K562 (cell line): ENCODE data around the gene NSRP1. TPM values are rescaled to one million over a fixed set of nuclear protein-coding genes. Genes with fewer than 3 reads are reported as not detected.

Experiments
- ATAC-seq: fragments of 200-7000 bp; cut with Tn5 transposase; 3 replicates; pipeline ENCODE4 v1.9.1; 2020; ENCODE audit warnings: moderate library complexity
- BruUV-seq: library from RNA; stranded (reverse); fragments of 400-500 nt; replicated peaks from 2 replicates; lab custom pipeline; 2021; lab: Mats Ljungman, UMichigan
- CTCF ChIA-PET: fragments of 300-600 bp; formaldehyde crosslinking; extraction: SDS; loops from one replicate; lab custom pipeline; 2021; ENCODE audit warnings: low intra/inter-chr PET ratio; lab: Yijun Ruan, JAX
- POLR2A ChIA-PET: fragments of 300-600, 350-650 bp; sonication (Branson Sonifier 250); formaldehyde crosslinking; extraction: SDS; loops from one replicate; lab custom pipeline; 2021; ENCODE audit warnings: antibody characterized with exemption, inconsistent platforms; lab: Yijun Ruan, JAX
- DNase-seq, 4 experiments: peaks; one replicate each; pipeline versions ENCODE4 v3.0.0 to v3.0.0-alpha.2; 2011 to 2018; ENCODE audit warnings: low spot score in 3 of 4, mixed read lengths in 3 of 4; ENCODE audit errors: extremely low read depth in 1 of 4
- FAIRE-seq: peaks from 2 replicates; lab custom pipeline; 2011; peaks lifted over from hg19 to GRCh38; lab: Jason Lieb, UNC
- H2AFZ ChIP-seq: 2 replicates; pipeline ENCODE4 v1.6.0; 2011; ENCODE audit warnings: low read depth, low read length, control low read depth, inconsistent platforms
- H3K27ac ChIP-seq: fragments of 200-600 bp; 3 replicates; pipeline ENCODE4 v1.8.0; 2011; ENCODE audit warnings: low read depth, mild to moderate bottlenecking, control low read depth, inconsistent platforms, low read length, moderate library complexity, mixed read lengths; ENCODE audit errors: extremely low read depth
- H3K27me3 ChIP-seq, 2 experiments: fragments of 300-600 bp in 1 of 2; 2 replicates in 1 of 2; 3 replicates in 1 of 2; pipeline versions ENCODE4 v1.6.0 to v1.8.0; 2011; ENCODE audit warnings: inconsistent platforms in 2 of 2, low read length in 2 of 2, mild to moderate bottlenecking in 1 of 2, mixed read lengths in 1 of 2, moderate library complexity in 1 of 2; ENCODE audit not compliant: control insufficient read depth in 2 of 2, insufficient read depth in 2 of 2
- H3K36me3 ChIP-seq: fragments of 300-600 bp; 3 replicates; pipeline ENCODE4 v1.8.0; 2011; ENCODE audit warnings: mild to moderate bottlenecking, low read length, inconsistent platforms; ENCODE audit not compliant: control insufficient read depth, insufficient read depth
- H3K4me1 ChIP-seq, 2 experiments: fragments of 200-600 bp in 1 of 2; replicated peaks in 1 of 2; 2 replicates in 1 of 2; 3 replicates in 1 of 2; pipeline versions ENCODE4 v1.5.1 to v1.8.0; 2011; ENCODE audit warnings: inconsistent platforms in 2 of 2, low read length in 2 of 2, mild to moderate bottlenecking in 1 of 2, mixed read lengths in 1 of 2, moderate library complexity in 1 of 2; ENCODE audit not compliant: control insufficient read depth in 2 of 2, insufficient read depth in 2 of 2
- H3K4me2 ChIP-seq: 2 replicates; pipeline ENCODE4 v1.6.1; 2011; ENCODE audit warnings: low read length, control low read depth, inconsistent platforms, mixed read lengths; ENCODE audit not compliant: insufficient read depth
- H3K4me3 ChIP-seq: fragments of 200-600 bp; sonication (generic), shearing (Covaris generic); 2 replicates; pipeline ENCODE4 v1.5.1; 2016; ENCODE audit warnings: control low read depth, inconsistent platforms
- H3K79me2 ChIP-seq: fragments of 200-600 bp; 3 replicates; pipeline ENCODE4 v1.8.0; 2011; ENCODE audit warnings: low read length, inconsistent platforms; ENCODE audit not compliant: control insufficient read depth, insufficient read depth
- H3K9ac ChIP-seq, 2 experiments: 2 replicates each; pipeline versions ENCODE4 v1.6.0 to v1.6.1; 2011; ENCODE audit warnings: low read depth in 2 of 2, low read length in 2 of 2, control low read depth in 1 of 2, inconsistent platforms in 1 of 2, mild to moderate bottlenecking in 1 of 2, mixed read lengths in 1 of 2; ENCODE audit not compliant: insufficient read depth in 1 of 2
- H3K9me1 ChIP-seq: one replicate; pipeline ENCODE4 v1.6.0; 2011; ENCODE audit warnings: inconsistent platforms, mild to moderate bottlenecking, low read length, moderate library complexity; ENCODE audit not compliant: control insufficient read depth, insufficient read depth
- H3K9me3 ChIP-seq: replicated peaks from 2 replicates; pipeline ENCODE4 v1.5.1; 2011; ENCODE audit warnings: low read depth, low read length, inconsistent platforms; ENCODE audit not compliant: control insufficient read depth, insufficient read depth
- H4K20me1 ChIP-seq: replicated peaks from 2 replicates; pipeline ENCODE4 v1.6.1; 2011; ENCODE audit warnings: low read length, inconsistent platforms, mixed read lengths; ENCODE audit not compliant: control insufficient read depth, insufficient read depth
- MCM2 ChIP-seq: fragments of 450-650 bp; IDR thresholded peaks from 2 replicates; pipeline ENCODE4 v1.6.1; 2017; ENCODE audit warnings: low read depth, mild to moderate bottlenecking
- POLR2AphosphoS2 ChIP-seq: IDR thresholded peaks from 2 replicates; pipeline ENCODE4 v1.6.1; 2012; ENCODE audit warnings: low read length, improper control_type of control experiment
- RBBP5 ChIP-seq: fragments of 200-600 bp; sonication (generic); IDR thresholded peaks from 2 replicates; pipeline ENCODE4 v1.6.1; 2012; ENCODE audit warnings: borderline replicate concordance, mild to moderate bottlenecking, low read length, control low read depth, inconsistent platforms; ENCODE audit not compliant: insufficient read depth, poor library complexity, severe bottlenecking
- in situ Hi-C: fragments of 300-500 bp; cut with MboI; formaldehyde crosslinking; loops from 4 replicates; pipeline ENCODE4 v1.15.0; 2018; ENCODE audit warnings: inconsistent platforms, mixed read lengths
- intact Hi-C: fragments of 100-400 bp; cut with micrococcal nuclease; formaldehyde crosslinking; loops from 2 replicates; pipeline ENCODE4 v1.14.2; 2022
- polyA plus RNA-seq, 8 experiments: library from polyadenylated mRNA; depleted of rRNA in 4 of 8; stranded (reverse) in 5 of 8; unstranded in 3 of 8; fragments of >200 nt; fragmentation: Nextera tagmentation in 2 of 8; fragmentation: Illumina TruSeq in 1 of 8; extraction: Ambion mirVana in 2 of 8; extraction: Trizol in 1 of 8; gene quantifications; 2 replicates each; pipeline versions ENCODE4 v1.2.1 to v1.2.3, GENCODE V29; 2011 to 2014; ENCODE audit warnings: inconsistent platforms in 1 of 8, missing spikeins in 1 of 8
- total RNA-seq, 7 experiments: library from RNA; depleted of rRNA in 6 of 7; stranded (reverse); fragments of >200 nt in 6 of 7; fragmentation: Illumina TruSeq in 2 of 7; extraction: Trizol in 2 of 7; gene quantifications; 2 replicates each; pipeline versions ENCODE4 v1.2.1 to v1.2.3, GENCODE V29; 2011 to 2021; ENCODE audit warnings: low replicate concordance in 1 of 7
- TF ChIP-seq, protein P1 (sequence below), 2 experiments: fragments of 450-650 bp in 1 of 2; sonication (generic) in 1 of 2; formaldehyde crosslinking in 1 of 2; IDR thresholded peaks; 2 replicates each; pipeline versions ENCODE4 v1.7.1 to v1.9.0; 2016 to 2022; ENCODE audit warnings: inconsistent platforms in 1 of 2, mild to moderate bottlenecking in 1 of 2, missing genetic modification reagents in 1 of 2

The NSRP1 gene
- total and polyA plus RNA-seq, 9 of the 15 experiments (the other 6 are each of a cell fraction or from before 2014, with no cell fraction given) = 18.4 to 68.6 (median 32.7) TPM

DNA sequence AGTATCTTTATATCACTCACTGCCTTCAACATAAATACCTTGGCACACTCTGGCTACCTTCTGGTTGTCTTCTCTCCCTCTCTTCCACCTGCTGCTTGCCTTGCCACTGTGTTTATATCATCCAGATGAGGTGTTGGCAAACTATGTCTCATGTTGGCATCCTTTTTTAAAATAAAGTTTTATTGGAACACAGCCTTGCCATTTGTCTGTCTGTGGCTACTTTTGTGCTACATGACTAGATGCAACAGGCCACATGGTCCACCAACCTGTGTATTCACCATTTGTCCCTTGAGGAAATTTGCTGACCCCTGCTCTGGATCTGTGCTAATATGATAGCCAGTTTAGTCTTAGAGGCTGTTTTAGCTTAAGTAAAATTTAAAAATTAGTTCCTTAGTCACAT, 36.8 kb downstream of the NSRP1 start:
- no peaks in the 10 kb centered on the region for H4K20me1 ChIP-seq
- CTCF ChIA-PET = no interaction called here
- POLR2A ChIA-PET = interaction anchor here (0.6 kb wide), 2 partner anchors 25 to 572 kb away, joined by 3 read pairs; no protein-coding TSS in a partner anchor

More for the DNA sequence above, 36.8 kb downstream of the NSRP1 start:
- peaks cover 61% of the 10 kb centered on the region for H3K79me2 ChIP-seq
- no peak overlapping the region for H3K4me2 ChIP-seq
- no peaks in the 10 kb centered on the region for H3K9me1 ChIP-seq
- peaks cover 51% of the 10 kb centered on the region; the same call in 2 of the 3 replicates for H3K36me3 ChIP-seq
- no peak overlapping the region for H3K27ac ChIP-seq
- in situ Hi-C loops = no loop called here
- intact Hi-C loops = no loop called here
- TF ChIP-seq, protein P1, sequence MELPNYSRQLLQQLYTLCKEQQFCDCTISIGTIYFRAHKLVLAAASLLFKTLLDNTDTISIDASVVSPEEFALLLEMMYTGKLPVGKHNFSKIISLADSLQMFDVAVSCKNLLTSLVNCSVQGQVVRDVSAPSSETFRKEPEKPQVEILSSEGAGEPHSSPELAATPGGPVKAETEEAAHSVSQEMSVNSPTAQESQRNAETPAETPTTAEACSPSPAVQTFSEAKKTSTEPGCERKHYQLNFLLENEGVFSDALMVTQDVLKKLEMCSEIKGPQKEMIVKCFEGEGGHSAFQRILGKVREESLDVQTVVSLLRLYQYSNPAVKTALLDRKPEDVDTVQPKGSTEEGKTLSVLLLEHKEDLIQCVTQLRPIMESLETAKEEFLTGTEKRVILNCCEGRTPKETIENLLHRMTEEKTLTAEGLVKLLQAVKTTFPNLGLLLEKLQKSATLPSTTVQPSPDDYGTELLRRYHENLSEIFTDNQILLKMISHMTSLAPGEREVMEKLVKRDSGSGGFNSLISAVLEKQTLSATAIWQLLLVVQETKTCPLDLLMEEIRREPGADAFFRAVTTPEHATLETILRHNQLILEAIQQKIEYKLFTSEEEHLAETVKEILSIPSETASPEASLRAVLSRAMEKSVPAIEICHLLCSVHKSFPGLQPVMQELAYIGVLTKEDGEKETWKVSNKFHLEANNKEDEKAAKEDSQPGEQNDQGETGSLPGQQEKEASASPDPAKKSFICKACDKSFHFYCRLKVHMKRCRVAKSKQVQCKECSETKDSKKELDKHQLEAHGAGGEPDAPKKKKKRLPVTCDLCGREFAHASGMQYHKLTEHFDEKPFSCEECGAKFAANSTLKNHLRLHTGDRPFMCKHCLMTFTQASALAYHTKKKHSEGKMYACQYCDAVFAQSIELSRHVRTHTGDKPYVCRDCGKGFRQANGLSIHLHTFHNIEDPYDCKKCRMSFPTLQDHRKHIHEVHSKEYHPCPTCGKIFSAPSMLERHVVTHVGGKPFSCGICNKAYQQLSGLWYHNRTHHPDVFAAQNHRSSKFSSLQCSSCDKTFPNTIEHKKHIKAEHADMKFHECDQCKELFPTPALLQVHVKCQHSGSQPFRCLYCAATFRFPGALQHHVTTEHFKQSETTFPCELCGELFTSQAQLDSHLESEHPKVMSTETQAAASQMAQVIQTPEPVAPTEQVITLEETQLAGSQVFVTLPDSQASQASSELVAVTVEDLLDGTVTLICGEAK (IDR thresholded peaks at IDR 0.05) = peak; percentile 83
- TF ChIP-seq, protein P1 (CRISPR knock-in tag; IDR thresholded peaks at IDR 0.05) = no peak
- no peak for TF ChIP-seq MCM2
- TF ChIP-seq POLR2AphosphoS2 = no peak
- TF ChIP-seq RBBP5 = no peak
- H3K27me3 ChIP-seq = no peaks in the 10 kb centered on the region
- H3K4me3 ChIP-seq = no peak overlapping the region
- no peak overlapping the region for H2AFZ ChIP-seq
- FAIRE-seq (no peak), ATAC-seq (no peak), DNase-seq (no peak)
- H3K9ac ChIP-seq = no peak overlapping the region
- no TSS peak for BruUV-seq
- H3K9me3 ChIP-seq = no peaks in the 10 kb centered on the region
- no peaks in the 10 kb centered on the region for H3K4me1 ChIP-seq
